GM08714 (cell line): ENCODE results near the gene GCG.

Experiments used
- H3K4me3 ChIP-seq: fragments of 200-500 bp; sonication (Bioruptor generic); 2 replicates; pipeline ENCODE4 v1.5.1; 2014; ENCODE audit warnings: mild to moderate bottlenecking, low read length, inconsistent platforms
- ZNF274 ChIP-seq: IDR thresholded peaks from 2 replicates; pipeline ENCODE4 v1.6.1; 2012; ENCODE audit warnings: mild to moderate bottlenecking, low read depth, low read length

GCG gene

DNA sequence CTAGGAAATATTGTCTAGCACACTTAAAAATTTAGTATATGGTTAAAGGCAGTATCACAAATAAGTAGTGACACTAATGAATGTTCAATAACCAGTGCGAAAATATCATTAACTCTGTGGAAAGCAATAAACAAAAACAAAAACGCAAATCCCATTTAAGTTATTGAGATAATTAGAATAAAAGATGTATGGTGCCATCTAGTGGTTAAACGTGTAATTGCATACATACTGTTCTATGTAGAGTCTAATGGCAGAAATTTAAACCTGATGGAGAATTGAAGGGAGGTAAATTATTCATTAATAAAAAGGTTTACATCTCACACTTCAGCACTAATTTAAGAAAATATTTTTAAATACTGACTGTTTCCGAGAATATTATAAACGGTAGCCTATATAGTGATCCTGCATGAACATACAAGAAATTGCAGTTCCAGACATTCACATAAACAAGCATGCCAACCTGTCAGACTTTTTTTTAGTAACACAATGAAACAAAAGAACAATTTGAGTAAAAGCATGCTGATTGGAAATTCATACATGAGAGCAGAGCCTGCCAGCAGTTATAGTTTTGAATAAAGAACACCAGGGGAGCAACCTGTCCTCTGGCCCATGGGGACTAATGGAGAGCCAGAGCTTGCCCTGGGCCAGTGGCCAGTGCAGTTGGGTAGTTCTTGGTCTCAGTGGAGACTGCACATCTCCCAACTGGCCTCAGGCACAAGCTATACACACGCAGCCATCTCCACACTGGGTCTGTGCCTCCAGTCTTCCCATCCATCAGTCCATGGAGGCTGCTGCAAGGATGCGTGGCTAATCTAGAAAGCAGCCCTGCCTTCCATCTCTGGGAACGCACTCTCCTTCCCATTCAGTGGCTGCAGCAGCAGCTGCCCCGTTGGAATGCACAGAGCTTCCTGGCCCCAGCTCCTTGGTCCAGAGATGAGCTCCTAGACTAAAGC, 28.0 kb downstream of the GCG start:
- no peak overlapping the region for H3K4me3 ChIP-seq

GRCh38 chr2:162118166-162119031, 33.6 kb downstream of the GCG start:
- no peak overlapping the region for H3K4me3 ChIP-seq
- no peak for TF ChIP-seq ZNF274

More for the DNA sequence above, 28.0 kb downstream of the GCG start:
- TF ChIP-seq ZNF274 = no peak

DNA sequence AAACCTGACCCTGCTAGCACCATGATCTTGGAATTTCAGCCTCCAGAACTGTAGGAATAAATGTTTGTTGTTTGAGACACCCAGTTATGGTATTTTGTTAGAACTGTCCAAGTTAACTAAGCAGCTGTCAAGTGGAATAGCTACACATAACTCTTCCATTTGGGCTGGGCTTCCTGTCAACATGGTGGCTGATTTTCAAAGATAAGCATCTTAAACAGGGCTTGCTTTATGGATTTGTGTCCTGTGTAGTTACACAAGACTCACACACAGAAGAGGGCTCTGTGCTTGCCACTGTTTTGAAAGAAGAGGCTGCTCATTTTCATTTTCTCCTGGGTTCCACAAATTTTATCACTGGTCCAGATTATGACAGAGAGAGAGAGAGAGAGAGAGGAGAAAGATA, 35.7 kb downstream of the GCG start:
- no peak for TF ChIP-seq ZNF274
- no peak overlapping the region for H3K4me3 ChIP-seq

DNA sequence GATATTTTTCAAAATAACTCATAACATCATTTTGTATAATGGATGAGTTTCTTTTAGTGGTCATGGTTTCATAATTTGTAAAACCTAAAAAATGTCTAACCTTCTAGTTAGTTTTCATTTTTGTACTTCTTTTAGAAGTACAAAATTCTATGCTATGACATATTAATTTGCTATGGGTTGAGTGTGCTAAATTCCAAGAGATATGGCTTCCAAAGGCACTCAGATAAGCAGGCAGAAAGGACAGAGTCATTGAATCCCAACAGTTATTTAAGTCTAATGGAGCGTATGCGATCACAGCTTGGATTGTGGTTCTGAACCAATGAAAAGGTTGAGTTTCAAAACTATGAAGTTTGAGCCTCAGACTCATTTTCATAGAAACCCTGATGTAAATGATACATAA, 37.0 kb downstream of the GCG start:
- TF ChIP-seq ZNF274 = no peak
- no peak overlapping the region for H3K4me3 ChIP-seq

DNA sequence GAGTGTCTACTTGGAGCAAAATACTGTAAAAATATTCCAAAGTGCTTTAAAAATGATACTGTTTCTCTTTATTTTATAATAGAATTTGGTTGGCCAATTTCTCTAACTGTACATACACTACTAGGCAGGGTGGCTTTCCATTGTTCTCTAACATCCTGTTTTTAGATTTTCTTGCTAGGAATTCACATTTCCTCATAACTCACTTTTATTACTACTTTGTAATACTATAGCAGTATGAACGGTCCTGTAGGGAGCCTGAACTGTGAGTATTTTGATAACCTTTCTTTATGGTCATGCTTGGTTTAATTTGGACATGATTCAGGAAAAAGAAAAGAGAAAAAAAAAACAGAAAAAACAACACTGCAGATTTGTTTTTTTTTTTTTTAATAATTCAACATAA, 37.8 kb downstream of the GCG start:
- TF ChIP-seq ZNF274 = no peak
- H3K4me3 ChIP-seq = no peak overlapping the region

GRCh38 chr2:162113776-162114168, 38.3 kb downstream of the GCG start:
- no peak for TF ChIP-seq ZNF274
- no peak overlapping the region for H3K4me3 ChIP-seq

DNA sequence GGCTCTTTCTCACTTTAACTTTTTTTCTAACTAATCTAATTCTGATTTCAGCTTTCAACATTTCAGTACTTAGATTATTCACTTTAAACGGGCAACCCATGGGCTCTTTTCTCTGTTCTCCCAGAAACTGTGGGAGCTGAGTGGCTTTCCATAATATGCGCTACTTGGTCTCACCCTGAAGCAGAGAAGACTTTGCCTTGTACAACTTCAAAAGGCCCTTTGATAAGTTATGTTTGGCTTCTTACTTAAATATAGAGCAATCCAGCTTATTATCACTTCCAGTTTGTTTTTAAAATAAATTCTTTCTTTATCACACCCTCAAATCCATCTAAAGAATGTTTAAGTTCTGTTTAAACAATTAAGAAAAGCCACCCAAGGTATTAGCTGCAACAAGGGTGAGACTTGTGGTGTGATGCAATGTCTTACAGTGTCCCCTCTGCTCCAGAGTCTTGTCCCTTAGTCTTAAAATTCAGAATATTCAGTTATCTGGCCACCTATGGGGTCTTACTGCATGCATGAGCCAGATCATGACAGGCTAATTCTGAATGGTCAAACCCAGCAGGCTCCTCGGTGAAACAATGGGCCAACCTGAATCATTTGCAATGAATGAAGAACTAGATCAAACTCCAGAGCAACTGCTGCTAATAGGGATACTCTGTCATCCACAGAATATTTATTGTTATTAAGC, 38.8 kb downstream of the GCG start:
- TF ChIP-seq ZNF274 = no peak
- H3K4me3 ChIP-seq = no peak overlapping the region

- no peak overlapping the region for H3K4me3 ChIP-seq
- no peak for TF ChIP-seq ZNF274
These were observed 39.8 kb downstream of the GCG start for GRCh38 chr2:162111958-162112850.

GRCh38 chr2:162107361-162107901, 44.6 kb downstream of the GCG start:
- no peak for TF ChIP-seq ZNF274
- H3K4me3 ChIP-seq = no peak overlapping the region

DNA sequence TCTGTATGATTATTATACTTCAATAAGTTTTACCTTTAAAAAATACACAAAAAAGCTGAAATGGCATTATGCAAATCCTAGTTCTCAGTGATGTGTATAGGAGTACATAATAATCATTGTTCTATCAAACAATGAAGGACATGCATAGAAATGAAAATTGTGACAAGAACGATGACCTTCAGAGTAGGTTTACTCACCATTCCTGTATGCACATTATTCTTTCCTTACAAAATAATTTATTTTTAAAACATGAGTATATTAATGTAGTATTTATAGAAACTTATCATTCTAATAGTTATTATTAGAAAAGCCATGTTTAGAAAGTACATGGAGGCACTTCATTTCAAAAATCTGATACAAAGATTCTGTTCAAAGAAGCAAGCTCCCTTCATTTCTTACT, 45.3 kb downstream of the GCG start:
- no peak for TF ChIP-seq ZNF274
- H3K4me3 ChIP-seq = no peak overlapping the region

GRCh38 chr2:162106146-162106551, 45.9 kb downstream of the GCG start:
- no peak overlapping the region for H3K4me3 ChIP-seq
- TF ChIP-seq ZNF274 = no peak

DNA sequence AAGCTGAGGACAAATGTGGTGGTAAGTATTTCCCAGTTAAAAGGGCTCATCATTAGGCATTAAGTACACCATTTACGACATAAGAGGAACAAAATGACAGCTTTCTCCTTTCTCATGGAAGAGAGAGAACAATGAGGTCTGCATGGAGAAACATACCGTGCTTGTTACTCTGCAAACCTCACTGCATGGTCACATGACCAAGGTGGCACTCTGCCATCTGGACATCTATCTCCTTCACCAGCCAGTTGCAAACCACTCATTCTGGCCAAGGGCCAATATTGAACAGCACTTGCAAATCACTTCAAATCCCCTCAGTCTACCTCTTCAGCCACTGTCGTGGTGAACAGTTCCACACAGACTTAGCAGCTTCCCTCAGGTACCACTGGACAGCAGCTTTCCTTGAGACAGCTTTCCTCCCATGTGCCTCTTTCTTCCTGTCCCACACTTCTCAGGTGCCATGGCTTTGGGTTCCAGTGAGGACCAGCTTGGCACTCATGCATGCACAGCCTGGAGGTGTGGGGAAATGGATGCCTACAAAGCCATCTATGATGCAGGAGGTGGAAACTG, 48.5 kb downstream of the GCG start:
- TF ChIP-seq ZNF274 = no peak
- H3K4me3 ChIP-seq = no peak overlapping the region

GRCh38 chr2:162100579-162100978, 51.5 kb downstream of the GCG start:
- no peak overlapping the region for H3K4me3 ChIP-seq
- TF ChIP-seq ZNF274 = no peak
